NCI-H524 (cell line): Measurements from ENCODE around the gene TMEM212.

Experiments
- DNase-seq, 2 experiments: peaks; one replicate each; lab custom pipeline; 2025; lab: John Stamatoyannopoulos, UW

TMEM212 gene

GRCh38 chr3:171842864-171843518 lies at the start of gene TMEM212:
TMEM212 (plus strand) TSS chr3:171843349; CDS start chr3:171843384, 35 bp downstream.
- DNase-seq = no peak

DNA sequence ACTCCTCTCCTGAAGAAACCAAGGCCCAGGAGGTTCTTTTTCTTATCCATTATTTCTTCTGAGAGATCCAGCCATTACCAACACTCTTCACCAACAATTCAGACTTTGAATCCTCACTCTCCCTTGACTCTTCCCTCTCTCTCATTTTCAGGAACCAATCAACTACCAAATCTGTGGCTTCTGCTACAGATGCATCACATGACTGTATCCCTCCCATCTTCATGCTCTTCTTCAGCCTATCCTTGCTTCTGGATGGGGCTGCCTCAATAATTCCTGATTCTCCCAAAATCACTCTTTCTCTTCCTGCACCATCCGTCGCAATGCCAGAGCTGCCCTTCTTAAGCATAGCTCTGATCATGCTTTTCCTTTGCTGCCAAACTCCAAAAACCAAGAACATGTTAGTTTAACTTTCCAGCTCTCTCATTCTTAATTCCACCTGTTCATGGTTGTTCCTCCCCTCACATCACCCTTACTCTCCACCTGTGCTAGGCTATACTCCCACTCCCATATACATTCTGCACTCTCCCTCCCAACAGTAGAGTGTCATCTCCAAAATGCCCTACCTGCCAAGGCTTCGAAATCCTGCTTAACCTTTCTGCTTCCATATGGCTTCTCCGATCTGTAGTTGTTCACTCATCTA lies 46.4 kb upstream of the TMEM212 start:
- no peak for DNase-seq

GRCh38 chr3:171797265-171797679 lies 45.9 kb upstream of the TMEM212 start:
- DNase-seq = no peak

DNA sequence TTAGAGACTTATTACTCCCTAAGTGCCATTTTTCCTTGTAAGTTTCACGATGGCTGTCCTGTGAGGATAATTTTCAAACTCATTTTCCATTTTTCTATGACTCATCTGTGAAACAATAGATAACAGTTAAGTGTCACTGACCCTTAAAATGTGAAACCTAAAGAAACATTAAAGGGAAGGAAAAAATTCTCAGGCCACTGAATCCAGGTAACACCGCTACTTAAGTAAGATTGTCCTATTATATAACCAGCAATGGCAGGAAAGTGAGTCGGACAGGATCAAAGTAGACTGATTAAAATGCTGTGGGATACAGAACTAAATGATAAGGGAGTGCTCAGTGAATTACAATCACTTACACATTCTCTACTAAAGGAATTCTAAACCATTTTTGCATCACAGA lies 45.3 kb upstream of the TMEM212 start:
- DNase-seq = no peak

DNA sequence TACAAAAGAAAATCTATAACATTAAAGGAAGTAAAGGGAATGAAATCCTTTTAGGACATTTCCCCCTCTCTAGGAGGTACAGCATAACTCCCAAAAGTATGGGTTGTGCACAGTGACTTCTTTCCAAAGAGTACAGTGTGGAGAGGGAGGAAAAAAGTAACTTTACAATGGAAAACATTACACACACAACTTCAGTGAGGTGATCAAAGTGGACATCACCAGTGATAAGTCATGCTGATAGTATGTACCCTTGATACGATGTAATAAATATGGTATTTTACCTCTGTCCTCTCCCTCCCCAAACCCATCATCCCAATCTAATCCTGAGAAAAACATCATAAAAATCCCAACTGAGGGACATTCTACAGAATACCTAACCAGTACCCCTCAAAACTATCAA lies 43.6 kb upstream of the TMEM212 start:
- DNase-seq = no peak

DNA sequence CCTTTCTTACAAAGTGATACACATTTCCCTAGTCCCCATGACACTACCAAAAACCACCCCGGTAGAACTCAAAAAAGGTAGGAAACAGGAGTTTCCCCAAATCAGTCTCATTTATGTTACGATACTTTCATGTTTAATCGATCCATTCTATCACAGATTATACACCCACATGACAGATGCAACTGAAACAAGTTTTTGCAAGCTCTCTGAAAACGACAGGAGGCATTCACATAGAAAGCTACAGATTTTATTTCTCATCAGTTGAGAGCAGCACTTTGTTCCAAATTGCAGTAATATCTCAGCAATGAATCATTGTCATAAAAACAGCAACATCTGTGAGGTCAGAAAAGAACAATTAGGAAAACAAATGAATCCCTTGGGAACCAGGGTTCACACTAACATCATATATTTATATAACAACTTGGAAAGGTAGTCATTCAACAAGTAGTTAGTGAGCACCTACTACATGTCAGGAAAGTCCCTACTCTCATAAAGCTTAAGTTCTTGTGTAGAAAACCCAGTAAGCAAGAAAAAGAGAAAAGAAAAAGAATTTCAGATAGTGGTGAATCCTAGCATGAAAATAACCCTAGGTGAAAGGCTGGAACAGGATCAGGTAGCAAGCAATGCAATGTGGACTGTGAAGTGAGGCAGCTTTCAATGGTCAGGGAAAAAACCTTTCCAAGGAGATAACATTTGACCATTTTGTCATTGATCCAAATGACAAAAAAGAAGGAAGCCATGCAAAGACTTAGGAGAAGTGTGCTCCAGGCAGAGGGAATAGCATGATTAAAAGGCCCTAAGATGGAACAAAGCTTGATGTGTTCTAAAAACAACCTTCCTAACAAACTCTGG lies 41.2 kb upstream of the TMEM212 start:
- DNase-seq = no peak

GRCh38 chr3:171802590-171802956 lies 40.6 kb upstream of the TMEM212 start:
- no peak for DNase-seq

DNA sequence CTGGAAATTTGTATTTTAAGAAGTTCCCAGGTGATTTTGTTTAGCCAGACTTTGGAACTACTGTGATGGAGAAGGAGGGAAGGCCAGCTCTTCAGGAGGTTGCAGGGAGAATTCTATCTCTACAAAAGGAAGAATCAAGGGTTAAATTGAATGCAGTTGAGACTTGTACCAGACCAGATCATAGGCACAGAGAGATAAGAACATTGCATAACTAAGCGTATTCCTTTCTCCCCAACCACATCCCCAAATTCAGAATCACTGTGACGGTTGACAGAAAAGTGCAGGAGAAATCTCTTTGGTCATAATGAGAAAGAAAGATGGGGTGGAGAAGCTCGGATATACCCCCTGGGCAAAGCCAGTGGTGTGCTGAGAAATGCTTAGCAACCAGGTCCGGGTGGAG lies 40.1 kb upstream of the TMEM212 start:
- no peak for DNase-seq

DNA sequence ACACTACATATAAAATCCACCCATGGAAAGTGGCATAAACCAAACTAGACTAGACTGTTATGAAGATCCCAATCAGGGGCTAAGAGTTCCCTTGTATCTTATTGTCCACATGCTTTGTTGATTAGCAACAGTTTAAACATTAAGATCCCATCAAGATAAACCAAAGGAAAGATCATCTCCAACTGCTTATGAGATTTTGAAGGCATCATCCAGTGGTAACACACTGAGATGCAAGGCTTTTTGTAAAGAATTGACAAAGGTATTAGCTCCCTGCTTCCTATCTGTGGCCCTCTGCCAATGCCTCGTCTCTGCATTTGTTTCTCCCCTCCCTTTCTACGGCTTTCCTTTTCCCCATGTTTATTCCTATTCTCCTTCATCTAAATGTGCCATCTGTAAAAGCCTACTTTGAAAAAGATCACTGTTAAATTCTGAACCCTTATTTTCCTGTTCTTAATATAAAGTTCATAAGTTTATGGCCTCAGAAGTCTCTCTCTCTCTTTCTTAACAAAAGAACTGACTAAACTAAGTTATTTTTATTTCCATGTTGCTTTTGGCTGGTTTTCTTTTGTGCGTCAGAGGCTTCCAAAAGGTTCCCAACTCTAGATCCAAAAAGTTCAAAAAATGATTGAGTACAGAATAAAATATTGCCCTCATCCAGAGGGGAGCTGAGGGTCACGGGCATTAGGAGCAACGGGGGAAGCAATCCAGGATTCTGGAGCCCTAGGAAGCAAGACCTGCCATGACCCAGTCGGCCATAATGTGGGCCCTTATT lies 38.3 kb upstream of the TMEM212 start:
- DNase-seq = no peak

- no peak for DNase-seq
These were observed 37.5 kb upstream of the TMEM212 start for GRCh38 chr3:171805687-171806086.

- DNase-seq = no peak
These were observed 36.7 kb upstream of the TMEM212 start for GRCh38 chr3:171806200-171807128.

DNA sequence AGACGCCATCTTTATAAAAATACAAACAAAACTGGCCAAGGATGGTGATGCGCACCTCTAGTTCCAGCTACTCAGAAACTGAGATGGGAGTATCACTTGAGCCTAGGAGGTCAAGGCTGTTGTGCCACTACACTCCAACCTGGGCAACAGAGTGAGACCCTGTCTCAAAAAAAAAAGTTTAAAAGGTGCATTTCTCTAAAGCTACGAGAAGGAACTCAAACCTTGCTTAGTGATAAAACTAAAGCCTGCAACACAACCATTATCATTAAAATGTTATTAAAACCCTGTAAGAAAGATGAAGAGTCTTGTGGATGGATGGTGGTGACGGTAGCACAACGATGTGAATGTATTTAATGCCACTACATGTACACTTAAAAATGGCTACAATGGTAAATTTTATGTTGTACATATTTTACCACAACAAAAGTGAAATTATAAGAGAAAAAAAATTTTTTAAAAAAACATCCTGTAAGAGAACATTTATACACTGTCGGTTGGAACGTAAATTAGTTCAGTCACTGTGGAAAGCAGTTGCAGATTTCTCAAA lies 35.9 kb upstream of the TMEM212 start:
- DNase-seq = no peak

DNA sequence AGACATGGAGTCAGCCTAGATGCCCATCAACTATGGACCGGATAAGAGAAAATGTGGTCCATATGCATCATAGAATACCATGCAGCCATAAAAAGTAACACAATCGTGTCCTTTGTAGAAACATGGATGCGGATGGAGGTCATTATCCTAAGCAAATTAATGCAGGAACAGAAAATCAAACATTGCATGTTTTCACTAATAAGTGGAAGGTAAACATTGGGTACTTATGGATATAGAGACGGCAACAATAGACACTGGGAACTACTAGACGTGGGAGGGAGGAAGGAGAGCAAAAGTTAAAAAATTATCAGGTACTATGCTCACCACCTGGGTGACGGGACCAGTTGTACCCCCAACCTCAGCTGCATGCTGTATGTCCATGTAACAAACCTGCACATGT lies 35.3 kb upstream of the TMEM212 start:
- no peak for DNase-seq

GRCh38 chr3:171809611-171809860 lies 33.6 kb upstream of the TMEM212 start:
- peak in 1 of 2 experiments; percentile 30 for DNase-seq

GRCh38 chr3:171809861-171810628 lies 33.1 kb upstream of the TMEM212 start, which contains the start of gene PLD1:
PLD1 (minus strand) TSS chr3:171810483; CDS start chr3:171738051, 72,432 bp downstream.
- DNase-seq = peak; percentile 50 to 74

GRCh38 chr3:171810629-171811294 lies 32.4 kb upstream of the TMEM212 start:
- DNase-seq = no peak

DNA sequence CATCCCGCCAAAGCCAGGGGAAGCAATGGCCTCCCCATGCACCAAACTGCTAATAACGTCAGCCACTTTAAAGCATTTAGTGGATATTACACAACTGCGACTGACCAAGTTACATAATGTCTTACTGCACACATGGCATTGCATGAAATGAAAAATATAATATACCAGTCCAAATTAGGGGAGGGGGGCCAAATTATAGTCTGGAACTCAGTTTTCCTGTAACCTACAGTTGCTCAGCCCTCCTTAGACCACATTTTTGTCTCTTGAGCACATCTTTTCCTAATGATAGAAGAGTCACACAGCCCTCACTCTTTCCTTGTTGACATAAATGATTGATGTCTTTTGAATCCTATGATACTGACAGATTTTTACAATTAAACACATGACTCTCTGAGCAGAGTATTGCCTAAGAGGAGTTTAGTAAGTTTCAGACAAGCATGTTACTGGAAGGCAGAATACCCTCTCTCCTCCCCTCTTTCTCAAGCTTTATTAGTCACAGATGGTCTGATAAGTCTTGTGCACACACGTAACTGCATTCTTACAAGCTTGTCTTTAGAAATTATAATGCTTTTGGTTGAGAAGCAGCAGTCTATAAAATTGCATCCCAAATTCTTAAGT lies 31.7 kb upstream of the TMEM212 start:
- DNase-seq = peak in 1 of 2 experiments; percentile 47

GRCh38 chr3:171811913-171812335 lies 31.2 kb upstream of the TMEM212 start:
- no peak for DNase-seq

- DNase-seq = no peak
These were observed 30.3 kb upstream of the TMEM212 start for GRCh38 chr3:171812811-171813210.
